HepG2 (cell line): ENCODE measurements around the gene MTA1. TPM values are rescaled to one million over a fixed set of nuclear protein-coding genes. Genes with fewer than 3 reads are reported as not detected.

ENCODE experiments used
- ATAD3A ChIP-seq: sonication (generic); formaldehyde crosslinking; IDR thresholded peaks from 2 replicates; pipeline ENCODE4 v1.4.0; 2020; ENCODE audit warnings: missing genetic modification reagents
- ATF6 ChIP-seq: sonication (generic); formaldehyde crosslinking; conservative IDR thresholded peaks from 2 replicates; pipeline ENCODE4 v1.4.0; 2020; ENCODE audit warnings: missing genetic modification reagents
- ATF7 ChIP-seq, 2 experiments: fragments of 450-650 bp in 1 of 2; sonication (generic) in 1 of 2; formaldehyde crosslinking in 1 of 2; IDR thresholded peaks; 2 replicates each; pipeline versions ENCODE4 v1.4.0 to v1.6.1; 2016 to 2020; ENCODE audit warnings: antibody characterized with exemption in 1 of 2, mild to moderate bottlenecking in 1 of 2, missing genetic modification reagents in 1 of 2
- ELF3 ChIP-seq: IDR thresholded peaks from 2 replicates; pipeline ENCODE4 v1.6.1; 2016; ENCODE audit warnings: missing genetic modification reagents, missing compliant biosample characterization
- ETV5 ChIP-seq: IDR thresholded peaks from 2 replicates; pipeline ENCODE4 v1.6.1; 2018; ENCODE audit warnings: missing biosample characterization, missing genetic modification reagents, inconsistent platforms, borderline replicate concordance
- GLI4 ChIP-seq: sonication (generic); formaldehyde crosslinking; IDR thresholded peaks from 2 replicates; pipeline ENCODE4 v1.5.1; 2020; ENCODE audit warnings: missing genetic modification reagents, mild to moderate bottlenecking, moderate library complexity, borderline replicate concordance
- GMEB1 ChIP-seq: sonication (generic); formaldehyde crosslinking; IDR thresholded peaks from 2 replicates; pipeline ENCODE4 v1.5.1; 2020; ENCODE audit warnings: missing genetic modification reagents, mild to moderate bottlenecking, borderline replicate concordance
- GPBP1L1 ChIP-seq: sonication (generic); formaldehyde crosslinking; IDR thresholded peaks from 2 replicates; pipeline ENCODE4 v1.5.0; 2020; ENCODE audit warnings: mild to moderate bottlenecking, missing genetic modification reagents
- GPN1 ChIP-seq: sonication (generic); formaldehyde crosslinking; IDR thresholded peaks from 2 replicates; pipeline ENCODE4 v1.5.1; 2020; ENCODE audit warnings: missing genetic modification reagents, borderline replicate concordance
- HIVEP1 ChIP-seq: sonication (generic); formaldehyde crosslinking; IDR thresholded peaks from 2 replicates; pipeline ENCODE4 v1.4.0; 2020; ENCODE audit warnings: mild to moderate bottlenecking, missing genetic modification reagents
- KMT2A ChIP-seq: sonication (generic); formaldehyde crosslinking; IDR thresholded peaks from 2 replicates; pipeline ENCODE4 v1.4.0; 2020; ENCODE audit warnings: missing genetic modification reagents
- PHB2 ChIP-seq: fragments of 450-650 bp; IDR thresholded peaks from 2 replicates; pipeline ENCODE4 v1.6.1; 2018; ENCODE audit not compliant: partially characterized antibody
- SNAPC5 ChIP-seq: sonication (generic); formaldehyde crosslinking; IDR thresholded peaks from 2 replicates; pipeline ENCODE4 v1.8.1; 2023; ENCODE audit warnings: mild to moderate bottlenecking, missing genetic modification reagents, borderline replicate concordance
- U2AF2 ChIP-seq: fragments of 200-400 bp; formaldehyde crosslinking; IDR thresholded peaks from 2 replicates; pipeline ENCODE4 v1.6.1; 2017; ENCODE audit warnings: low read depth, mild to moderate bottlenecking, low read length
- ZBTB34 ChIP-seq: sonication (generic); formaldehyde crosslinking; IDR thresholded peaks from 2 replicates; pipeline ENCODE4 v1.8.0; 2022; ENCODE audit warnings: mild to moderate bottlenecking, missing genetic modification reagents
- ZNF10 ChIP-seq: sonication (generic); formaldehyde crosslinking; IDR thresholded peaks from 2 replicates; pipeline ENCODE4 v1.4.0; 2020; ENCODE audit warnings: mild to moderate bottlenecking, low read depth, missing genetic modification reagents, borderline replicate concordance
- ZNF709 ChIP-seq: sonication (generic); formaldehyde crosslinking; IDR thresholded peaks from 2 replicates; pipeline ENCODE4 v1.5.0; 2020; ENCODE audit warnings: mild to moderate bottlenecking, missing genetic modification reagents
- polyA plus RNA-seq, 8 experiments: library from polyadenylated mRNA; depleted of rRNA in 3 of 8; stranded (reverse) in 7 of 8; unstranded in 1 of 8; fragments of >200 nt; fragmentation: Illumina TruSeq in 4 of 8; extraction: Trizol in 4 of 8; gene quantifications; 2 replicates each; pipeline versions ENCODE4 v1.2.1 to v1.2.3, GENCODE V29; 2011 to 2016; ENCODE audit warnings: low read depth in 4 of 8, missing spikeins in 1 of 8, mixed read lengths in 1 of 8; ENCODE audit not compliant: insufficient read depth in 1 of 8
- total RNA-seq, 5 experiments: library from RNA; depleted of rRNA; stranded (reverse); fragments of >200 nt; fragmentation: Illumina TruSeq; extraction: Trizol; gene quantifications; 2 replicates each; pipeline ENCODE4 v1.2.3, GENCODE V29; 2016; ENCODE audit warnings: low read depth in 1 of 5

The MTA1 gene
- total and polyA plus RNA-seq, 2 of the 13 experiments (the other 11 are each of a cell fraction or from before 2014, with no cell fraction given), result 35.2 to 85.8 TPM

- TF ChIP-seq ZBTB34 (peak; percentile 75), GLI4 (no peak; the same call in 1 of the 2 replicates), SNAPC5 (CRISPR knock-in tag) (no peak), ZNF709 (peak; percentile 73), GPBP1L1 (no peak), PHB2 (no peak), HIVEP1 (CRISPR knock-in tag) (0 out of 2 replicates have a peak, but pooled peaks have one; percentile 54), ATF7 (IDR thresholded peaks at IDR 0.05) (no peak), ATF7 (CRISPR knock-in tag; IDR thresholded peaks at IDR 0.05) (no peak), U2AF2 (no peak), ETV5 (CRISPR knock-in tag) (peak; percentile 72), ATAD3A (no peak), GMEB1 (CRISPR knock-in tag) (peak; percentile 76), ELF3 (peak; percentile 43), GPN1 (no peak), ZNF10 (CRISPR knock-in tag) (no peak), KMT2A (CRISPR knock-in tag) (no peak), ATF6 (CRISPR knock-in tag) (0 out of 2 replicates have a peak, but pooled peaks have one; percentile 71)
Measured at GRCh38 chr14:105490572-105491365, 71.1 kb downstream of the MTA1 start, which contains the start of gene TEDC1 (continued).
